K562 (cell line): ENCODE data around the gene PABPC3. TPM values are rescaled to one million over a fixed set of nuclear protein-coding genes. Genes with fewer than 3 reads are reported as not detected.

Experiments used
- ATAC-seq: fragments of 200-7000 bp; cut with Tn5 transposase; 3 replicates; pipeline ENCODE4 v1.9.1; 2020; ENCODE audit warnings: moderate library complexity
- BruUV-seq: library from RNA; stranded (reverse); fragments of 400-500 nt; replicated peaks from 2 replicates; lab custom pipeline; 2021; lab: Mats Ljungman, UMichigan
- CTCF ChIA-PET: fragments of 300-600 bp; formaldehyde crosslinking; extraction: SDS; loops from one replicate; lab custom pipeline; 2021; ENCODE audit warnings: low intra/inter-chr PET ratio; lab: Yijun Ruan, JAX
- POLR2A ChIA-PET: fragments of 300-600, 350-650 bp; sonication (Branson Sonifier 250); formaldehyde crosslinking; extraction: SDS; loops from one replicate; lab custom pipeline; 2021; ENCODE audit warnings: antibody characterized with exemption, inconsistent platforms; lab: Yijun Ruan, JAX
- DNase-seq, 4 experiments: peaks; one replicate each; pipeline versions ENCODE4 v3.0.0 to v3.0.0-alpha.2; 2011 to 2018; ENCODE audit warnings: low spot score in 3 of 4, mixed read lengths in 3 of 4; ENCODE audit errors: extremely low read depth in 1 of 4
- FAIRE-seq: peaks from 2 replicates; lab custom pipeline; 2011; peaks lifted over from hg19 to GRCh38; lab: Jason Lieb, UNC
- H2AFZ ChIP-seq: 2 replicates; pipeline ENCODE4 v1.6.0; 2011; ENCODE audit warnings: low read depth, low read length, control low read depth, inconsistent platforms
- H3K27ac ChIP-seq: fragments of 200-600 bp; 3 replicates; pipeline ENCODE4 v1.8.0; 2011; ENCODE audit warnings: low read depth, mild to moderate bottlenecking, control low read depth, inconsistent platforms, low read length, moderate library complexity, mixed read lengths; ENCODE audit errors: extremely low read depth
- H3K27me3 ChIP-seq, 2 experiments: fragments of 300-600 bp in 1 of 2; 2 replicates in 1 of 2; 3 replicates in 1 of 2; pipeline versions ENCODE4 v1.6.0 to v1.8.0; 2011; ENCODE audit warnings: inconsistent platforms in 2 of 2, low read length in 2 of 2, mild to moderate bottlenecking in 1 of 2, mixed read lengths in 1 of 2, moderate library complexity in 1 of 2; ENCODE audit not compliant: control insufficient read depth in 2 of 2, insufficient read depth in 2 of 2
- H3K36me3 ChIP-seq: fragments of 300-600 bp; 3 replicates; pipeline ENCODE4 v1.8.0; 2011; ENCODE audit warnings: mild to moderate bottlenecking, low read length, inconsistent platforms; ENCODE audit not compliant: control insufficient read depth, insufficient read depth
- H3K4me1 ChIP-seq, 2 experiments: fragments of 200-600 bp in 1 of 2; replicated peaks in 1 of 2; 2 replicates in 1 of 2; 3 replicates in 1 of 2; pipeline versions ENCODE4 v1.5.1 to v1.8.0; 2011; ENCODE audit warnings: inconsistent platforms in 2 of 2, low read length in 2 of 2, mild to moderate bottlenecking in 1 of 2, mixed read lengths in 1 of 2, moderate library complexity in 1 of 2; ENCODE audit not compliant: control insufficient read depth in 2 of 2, insufficient read depth in 2 of 2
- H3K4me2 ChIP-seq: 2 replicates; pipeline ENCODE4 v1.6.1; 2011; ENCODE audit warnings: low read length, control low read depth, inconsistent platforms, mixed read lengths; ENCODE audit not compliant: insufficient read depth
- H3K4me3 ChIP-seq: fragments of 200-600 bp; sonication (generic), shearing (Covaris generic); 2 replicates; pipeline ENCODE4 v1.5.1; 2016; ENCODE audit warnings: control low read depth, inconsistent platforms
- H3K79me2 ChIP-seq: fragments of 200-600 bp; 3 replicates; pipeline ENCODE4 v1.8.0; 2011; ENCODE audit warnings: low read length, inconsistent platforms; ENCODE audit not compliant: control insufficient read depth, insufficient read depth
- H3K9ac ChIP-seq, 2 experiments: 2 replicates each; pipeline versions ENCODE4 v1.6.0 to v1.6.1; 2011; ENCODE audit warnings: low read depth in 2 of 2, low read length in 2 of 2, control low read depth in 1 of 2, inconsistent platforms in 1 of 2, mild to moderate bottlenecking in 1 of 2, mixed read lengths in 1 of 2; ENCODE audit not compliant: insufficient read depth in 1 of 2
- H3K9me1 ChIP-seq: one replicate; pipeline ENCODE4 v1.6.0; 2011; ENCODE audit warnings: inconsistent platforms, mild to moderate bottlenecking, low read length, moderate library complexity; ENCODE audit not compliant: control insufficient read depth, insufficient read depth
- H3K9me3 ChIP-seq: replicated peaks from 2 replicates; pipeline ENCODE4 v1.5.1; 2011; ENCODE audit warnings: low read depth, low read length, inconsistent platforms; ENCODE audit not compliant: control insufficient read depth, insufficient read depth
- H4K20me1 ChIP-seq: replicated peaks from 2 replicates; pipeline ENCODE4 v1.6.1; 2011; ENCODE audit warnings: low read length, inconsistent platforms, mixed read lengths; ENCODE audit not compliant: control insufficient read depth, insufficient read depth
- CREB3L1 ChIP-seq: fragments of 450-650 bp; IDR thresholded peaks from 2 replicates; pipeline ENCODE4 v1.6.1; 2014; ENCODE audit warnings: low read depth, mild to moderate bottlenecking, moderate library complexity, borderline replicate concordance
- SMAD1 ChIP-seq: fragments of 150-350 bp; IDR thresholded peaks from 2 replicates; pipeline ENCODE4 v1.6.1; 2014; ENCODE audit warnings: low read length, low read depth; ENCODE audit not compliant: partially characterized antibody
- SNIP1 ChIP-seq: fragments of 450-650 bp; IDR thresholded peaks from 2 replicates; pipeline ENCODE4 v1.7.1; 2017; ENCODE audit warnings: low read depth, mild to moderate bottlenecking
- SPI1 ChIP-seq: IDR thresholded peaks from 2 replicates; pipeline ENCODE4 v1.6.1; 2011; ENCODE audit warnings: low read depth, low read length, control low read depth, borderline replicate concordance
- TRIM24 ChIP-seq, 2 experiments: fragments of 450-650 bp; IDR thresholded peaks; 2 replicates each; pipeline ENCODE4 v1.6.1; 2016
- ZNF318 ChIP-seq, 2 experiments: fragments of 450-650 bp; IDR thresholded peaks; 2 replicates each; pipeline ENCODE4 v1.6.1; 2016; ENCODE audit warnings: mild to moderate bottlenecking in 2 of 2, borderline replicate concordance in 1 of 2, low read depth in 1 of 2, moderate library complexity in 1 of 2
- WGBS: fragments of 100-300 bp; shearing (Covaris generic); methylation state at CpG from one replicate; pipeline ENCODE4 v1.1.6; 2016; ENCODE audit warnings: low coverage, mixed read lengths; ENCODE audit not compliant: insufficient coverage; ENCODE audit errors: missing lambda C conversion rate; 5-methylcytosine and 5-hydroxymethylcytosine counted together
- in situ Hi-C: fragments of 300-500 bp; cut with MboI; formaldehyde crosslinking; loops from 4 replicates; pipeline ENCODE4 v1.15.0; 2018; ENCODE audit warnings: inconsistent platforms, mixed read lengths
- intact Hi-C: fragments of 100-400 bp; cut with micrococcal nuclease; formaldehyde crosslinking; loops from 2 replicates; pipeline ENCODE4 v1.14.2; 2022
- polyA plus RNA-seq, 8 experiments: library from polyadenylated mRNA; depleted of rRNA in 4 of 8; stranded (reverse) in 5 of 8; unstranded in 3 of 8; fragments of >200 nt; fragmentation: Nextera tagmentation in 2 of 8; fragmentation: Illumina TruSeq in 1 of 8; extraction: Ambion mirVana in 2 of 8; extraction: Trizol in 1 of 8; gene quantifications; 2 replicates each; pipeline versions ENCODE4 v1.2.1 to v1.2.3, GENCODE V29; 2011 to 2014; ENCODE audit warnings: inconsistent platforms in 1 of 8, missing spikeins in 1 of 8
- total RNA-seq, 7 experiments: library from RNA; depleted of rRNA in 6 of 7; stranded (reverse); fragments of >200 nt in 6 of 7; fragmentation: Illumina TruSeq in 2 of 7; extraction: Trizol in 2 of 7; gene quantifications; 2 replicates each; pipeline versions ENCODE4 v1.2.1 to v1.2.3, GENCODE V29; 2011 to 2021; ENCODE audit warnings: low replicate concordance in 1 of 7

Gene PABPC3
- total and polyA plus RNA-seq, 9 of the 15 experiments (the other 6 are each of a cell fraction or from before 2014, with no cell fraction given), result 0.05 to 0.80 (median 0.25) TPM

- ChIA-PET CTCF (no interaction called here), POLR2A (no interaction called here)
- no TSS peak for BruUV-seq
- Histone ChIP-seq H3K4me1 (no peaks in the 10 kb centered on the region), H4K20me1 (no peaks in the 10 kb centered on the region), H3K9me1 (no peaks in the 10 kb centered on the region), H3K27me3 (peaks cover 2 to 10% of the 10 kb centered on the region in 2 experiments; a peak in 2 of 5 replicates), H3K4me3 (no peak overlapping the region), H3K4me2 (no peak overlapping the region), H3K9ac (no peak overlapping the region), H3K36me3 (no peaks in the 10 kb centered on the region), H3K9me3 (no peaks in the 10 kb centered on the region)
- in situ Hi-C loops, result loop anchor here (10.0 kb wide), 1 partner anchor 114 kb away; no protein-coding TSS in a partner anchor
- DNase-seq, result no peak
- FAIRE-seq, result no peak
- no peak for TF ChIP-seq CREB3L1
- no peak for TF ChIP-seq TRIM24 (IDR thresholded peaks at IDR 0.05)
- TF ChIP-seq SMAD1, result no peak
- TF ChIP-seq SNIP1, result no peak
- TF ChIP-seq ZNF318 (IDR thresholded peaks at IDR 0.05; ENCODE audit: borderline replicate concordance in 1 of 2, low read depth in 1 of 2), result no peak
- TF ChIP-seq SPI1, result no peak
- TF ChIP-seq, all 486 proteins: peak for 0
- intact Hi-C loops, result loop anchor here (10.0 kb wide), 1 partner anchor 54 kb away; no protein-coding TSS in a partner anchor
- H2AFZ ChIP-seq, result no peak overlapping the region
- no peak for ATAC-seq
- WGBS, result 2% methylated on average over 8 of the region's 8 CpGs
- no peaks in the 10 kb centered on the region for H3K79me2 ChIP-seq
- no peak overlapping the region for H3K27ac ChIP-seq
Observed at GRCh38 chr13:25118378-25118905, 22.5 kb downstream of the PABPC3 start.
